DOHH2 (cell line): ENCODE measurements around the gene TMEM45A.

Experiments
- H3F3A ChIP-seq: fragments of 200-600 bp; sonication (generic), shearing (Covaris generic); 2 replicates; pipeline ENCODE4 v1.6.0; 2016; ENCODE audit warnings: antibody characterized with exemption, mild to moderate bottlenecking; ENCODE audit not compliant: control insufficient read depth, insufficient read depth
- H3K27ac ChIP-seq: fragments of 200-600 bp; sonication (generic); 2 replicates; pipeline ENCODE4 v1.5.1; 2014; ENCODE audit warnings: low read depth, mild to moderate bottlenecking, low read length, moderate library complexity
- H3K27me3 ChIP-seq: fragments of 200-600 bp; sonication (generic); 2 replicates; pipeline ENCODE4 v1.6.1; 2014; ENCODE audit warnings: mild to moderate bottlenecking, low read length, mixed read lengths; ENCODE audit not compliant: control insufficient read depth
- H3K36me3 ChIP-seq: fragments of 200-600 bp; sonication (generic); 2 replicates; pipeline ENCODE4 v1.6.1; 2014; ENCODE audit warnings: mild to moderate bottlenecking, low read length, moderate library complexity, mixed read lengths; ENCODE audit not compliant: control insufficient read depth
- H3K4me1 ChIP-seq: fragments of 200-600 bp; sonication (generic); 2 replicates; pipeline ENCODE4 v1.6.1; 2014; ENCODE audit warnings: mild to moderate bottlenecking, low read length, mixed read lengths; ENCODE audit not compliant: control insufficient read depth
- H3K4me2 ChIP-seq: fragments of 200-600 bp; sonication (generic); 2 replicates; pipeline ENCODE4 v1.6.0; 2014; ENCODE audit warnings: mild to moderate bottlenecking, low read length, moderate library complexity
- H3K4me3 ChIP-seq: fragments of 200-600 bp; sonication (generic); 2 replicates; pipeline ENCODE4 v1.5.1; 2014; ENCODE audit warnings: mild to moderate bottlenecking, low read length, mixed read lengths
- H3K79me2 ChIP-seq: fragments of 200-600 bp; sonication (generic); 2 replicates; pipeline ENCODE4 v1.6.1; 2014; ENCODE audit warnings: mild to moderate bottlenecking, low read length, mixed read lengths; ENCODE audit not compliant: control insufficient read depth
- H3K9me2 ChIP-seq: fragments of 200-600 bp; sonication (generic); replicated peaks from 2 replicates; pipeline ENCODE4 v1.6.1; 2014; ENCODE audit warnings: mild to moderate bottlenecking, low read length, mixed read lengths; ENCODE audit not compliant: control insufficient read depth
- H3K9me3 ChIP-seq: fragments of 200-600 bp; sonication (generic); 2 replicates; pipeline ENCODE4 v1.6.1; 2014; ENCODE audit warnings: antibody characterized with exemption, low read length, mixed read lengths; ENCODE audit not compliant: control insufficient read depth, insufficient read depth
- H4K20me1 ChIP-seq: fragments of 200-600 bp; sonication (generic); 2 replicates; pipeline ENCODE4 v1.6.0; 2014; ENCODE audit warnings: low read depth, mild to moderate bottlenecking, antibody characterized with exemption, low read length, moderate library complexity; ENCODE audit not compliant: control insufficient read depth, insufficient read depth
- EZH2phosphoT487 ChIP-seq: fragments of 200-600 bp; sonication (generic); IDR thresholded peaks from 2 replicates; pipeline ENCODE4 v1.6.1; 2017; ENCODE audit warnings: borderline replicate concordance, mild to moderate bottlenecking, antibody characterized with exemption, low read length, moderate library complexity, mixed read lengths
- TF ChIP-seq, protein P1 (sequence below): fragments of 200-600 bp; sonication (generic); IDR thresholded peaks from one replicate; pipeline ENCODE4 v1.5.1; 2014; ENCODE audit warnings: antibody characterized with exemption, mild to moderate bottlenecking, low read depth, low read length; ENCODE audit not compliant: poor library complexity, severe bottlenecking

The TMEM45A gene

DNA sequence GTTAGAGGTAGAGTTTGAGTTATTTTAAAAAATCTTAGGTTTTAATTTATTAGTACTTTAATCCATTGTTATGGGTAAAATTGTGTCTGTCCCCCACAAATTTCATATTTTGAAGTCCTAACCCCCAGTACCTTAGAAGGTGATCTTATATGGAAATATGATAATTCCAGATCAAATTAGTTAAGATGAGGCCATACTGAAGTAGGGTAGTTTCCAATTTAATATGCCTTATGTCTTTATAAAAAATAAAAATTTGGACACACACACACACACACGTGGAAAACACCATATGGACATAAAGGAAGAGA, 98.4 kb downstream of the TMEM45A start:
- no peaks in the 10 kb centered on the region for H3K27me3 ChIP-seq
- H3K36me3 ChIP-seq: no peaks in the 10 kb centered on the region
- H4K20me1 ChIP-seq: no peaks in the 10 kb centered on the region
- no peaks in the 10 kb centered on the region for H3K9me3 ChIP-seq
- no peak overlapping the region for H3K27ac ChIP-seq
- H3K79me2 ChIP-seq: no peaks in the 10 kb centered on the region
- no peak overlapping the region for H3K4me3 ChIP-seq
- no peaks in the 10 kb centered on the region for H3F3A ChIP-seq
- no peaks in the 10 kb centered on the region for H3K9me2 ChIP-seq
- H3K4me1 ChIP-seq: peaks cover 3% of the 10 kb centered on the region; the same call in 1 of the 2 replicates
- H3K4me2 ChIP-seq: no peak overlapping the region
- TF ChIP-seq EZH2phosphoT487: no peak
- TF ChIP-seq, protein P1, sequence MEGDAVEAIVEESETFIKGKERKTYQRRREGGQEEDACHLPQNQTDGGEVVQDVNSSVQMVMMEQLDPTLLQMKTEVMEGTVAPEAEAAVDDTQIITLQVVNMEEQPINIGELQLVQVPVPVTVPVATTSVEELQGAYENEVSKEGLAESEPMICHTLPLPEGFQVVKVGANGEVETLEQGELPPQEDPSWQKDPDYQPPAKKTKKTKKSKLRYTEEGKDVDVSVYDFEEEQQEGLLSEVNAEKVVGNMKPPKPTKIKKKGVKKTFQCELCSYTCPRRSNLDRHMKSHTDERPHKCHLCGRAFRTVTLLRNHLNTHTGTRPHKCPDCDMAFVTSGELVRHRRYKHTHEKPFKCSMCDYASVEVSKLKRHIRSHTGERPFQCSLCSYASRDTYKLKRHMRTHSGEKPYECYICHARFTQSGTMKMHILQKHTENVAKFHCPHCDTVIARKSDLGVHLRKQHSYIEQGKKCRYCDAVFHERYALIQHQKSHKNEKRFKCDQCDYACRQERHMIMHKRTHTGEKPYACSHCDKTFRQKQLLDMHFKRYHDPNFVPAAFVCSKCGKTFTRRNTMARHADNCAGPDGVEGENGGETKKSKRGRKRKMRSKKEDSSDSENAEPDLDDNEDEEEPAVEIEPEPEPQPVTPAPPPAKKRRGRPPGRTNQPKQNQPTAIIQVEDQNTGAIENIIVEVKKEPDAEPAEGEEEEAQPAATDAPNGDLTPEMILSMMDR: no peak

- Histone ChIP-seq H3K79me2 (no peaks in the 10 kb centered on the region), H4K20me1 (no peaks in the 10 kb centered on the region), H3K9me2 (no peaks in the 10 kb centered on the region), H3K27me3 (no peaks in the 10 kb centered on the region), H3K27ac (no peak overlapping the region), H3K4me1 (peaks cover 3% of the 10 kb centered on the region; the same call in 1 of the 2 replicates), H3K4me3 (no peak overlapping the region), H3F3A (no peaks in the 10 kb centered on the region), H3K36me3 (no peaks in the 10 kb centered on the region), H3K4me2 (no peak overlapping the region), H3K9me3 (no peaks in the 10 kb centered on the region)
- no peak for TF ChIP-seq EZH2phosphoT487
- TF ChIP-seq, protein P1: no peak
Observed at GRCh38 chr3:100591411-100591810, 99.0 kb downstream of the TMEM45A start.

DNA sequence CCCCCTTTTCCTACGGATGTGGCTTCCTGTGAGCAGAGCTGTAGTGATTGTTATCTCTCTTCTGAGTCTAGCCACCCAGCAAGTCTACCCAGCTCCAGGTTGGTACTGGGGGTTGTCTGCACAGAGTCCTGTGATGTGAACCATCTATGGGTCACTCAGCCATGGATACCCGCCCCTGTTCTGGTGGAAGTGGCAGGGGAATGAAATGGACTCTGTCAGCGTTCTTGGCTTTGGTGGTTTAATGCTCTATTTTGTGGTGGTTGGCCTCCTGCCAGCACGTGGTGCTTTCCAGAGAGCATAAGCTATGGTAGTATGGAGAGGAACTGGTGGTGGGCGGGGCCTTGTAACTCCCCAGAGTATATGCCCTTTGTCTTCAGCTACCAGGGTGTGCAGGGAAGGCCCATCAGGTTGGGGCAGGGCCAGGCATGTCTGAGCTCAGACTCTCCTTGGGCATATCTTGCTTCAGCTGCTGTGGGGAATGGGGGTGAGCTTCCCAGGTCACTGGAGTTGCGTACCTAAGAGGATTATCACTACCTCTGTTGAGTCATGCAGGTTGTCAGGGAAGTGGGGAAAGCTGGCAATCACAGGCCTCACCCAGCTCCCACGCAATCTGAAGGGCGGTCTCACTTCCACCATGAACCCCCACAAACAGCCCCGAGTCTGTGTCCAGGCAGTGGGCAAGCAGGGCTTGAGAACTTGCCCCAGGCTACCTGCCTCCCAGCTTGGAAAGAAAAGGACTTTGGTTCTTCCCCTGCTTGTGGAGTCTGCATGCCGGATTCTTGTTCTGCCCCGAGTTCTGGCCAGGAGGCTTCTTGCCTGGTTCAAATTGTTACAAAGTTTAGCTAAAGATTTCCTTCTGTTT, 108.0 kb downstream of the TMEM45A start:
- no peak overlapping the region for H3K27ac ChIP-seq
- H3F3A ChIP-seq: no peaks in the 10 kb centered on the region
- no peaks in the 10 kb centered on the region for H3K9me3 ChIP-seq
- H3K27me3 ChIP-seq: peaks cover 3% of the 10 kb centered on the region; the same call in 1 of the 2 replicates
- H3K79me2 ChIP-seq: no peaks in the 10 kb centered on the region
- TF ChIP-seq EZH2phosphoT487: no peak
- TF ChIP-seq, protein P1: no peak
- no peak overlapping the region for H3K4me2 ChIP-seq
- no peak overlapping the region for H3K4me3 ChIP-seq
- H3K4me1 ChIP-seq: peaks cover 10% of the 10 kb centered on the region
- no peaks in the 10 kb centered on the region for H3K36me3 ChIP-seq
- H3K9me2 ChIP-seq: no peaks in the 10 kb centered on the region
- H4K20me1 ChIP-seq: no peaks in the 10 kb centered on the region
